K562 (cell line): ENCODE data around the gene TRIP10. TPM values are rescaled to one million over a fixed set of nuclear protein-coding genes. Genes with fewer than 3 reads are reported as not detected.

Experiments used
- ATF1 ChIP-seq, 2 experiments: fragments of 450-650 bp in 1 of 2; IDR thresholded peaks; 2 replicates each; pipeline ENCODE4 v1.6.1; 2016; ENCODE audit warnings: missing compliant biosample characterization in 1 of 2, missing genetic modification characterization in 1 of 2
- E2F8 ChIP-seq: fragments of 450-650 bp; IDR thresholded peaks from 2 replicates; pipeline ENCODE4 v1.7.1; 2018; ENCODE audit warnings: mild to moderate bottlenecking, low read depth; ENCODE audit not compliant: partially characterized antibody
- ETV6 ChIP-seq, 3 experiments: fragments of 150-350 bp in 1 of 3; sonication (generic) in 1 of 3; formaldehyde crosslinking in 1 of 3; IDR thresholded peaks; 2 replicates each; pipeline versions ENCODE4 v1.6.1 to v1.8.0; 2014 to 2022; ENCODE audit warnings: borderline replicate concordance in 2 of 3, low read depth in 2 of 3, antibody characterized with exemption in 1 of 3, low read length in 1 of 3, mild to moderate bottlenecking in 1 of 3, missing genetic modification reagents in 1 of 3
- GABPB1 ChIP-seq: sonication (generic); formaldehyde crosslinking; IDR thresholded peaks from 2 replicates; pipeline ENCODE4 v1.8.0; 2022; ENCODE audit warnings: mild to moderate bottlenecking, missing genetic modification reagents
- NFRKB ChIP-seq: fragments of 450-650 bp; IDR thresholded peaks from 2 replicates; pipeline ENCODE4 v1.6.1; 2016; ENCODE audit warnings: low read depth
- NR2C1 ChIP-seq, 2 experiments: fragments of 450-650 bp; IDR thresholded peaks; 2 replicates each; pipeline ENCODE4 v1.6.1; 2017; ENCODE audit warnings: mild to moderate bottlenecking in 2 of 2, antibody characterized with exemption in 1 of 2, inconsistent platforms in 1 of 2, missing compliant biosample characterization in 1 of 2, missing genetic modification characterization in 1 of 2
- POLR2AphosphoS2 ChIP-seq: IDR thresholded peaks from 2 replicates; pipeline ENCODE4 v1.6.1; 2012; ENCODE audit warnings: low read length, improper control_type of control experiment
- SIN3A ChIP-seq, 2 experiments: fragments of 150-350 bp in 1 of 2; IDR thresholded peaks; 2 replicates each; pipeline ENCODE4 v1.6.1; 2011 to 2016; ENCODE audit warnings: borderline replicate concordance in 2 of 2, low read depth in 2 of 2, low read length in 2 of 2, mild to moderate bottlenecking in 2 of 2, moderate library complexity in 2 of 2; ENCODE audit not compliant: control insufficient read depth in 1 of 2
- SMARCE1 ChIP-seq: fragments of 450-650 bp; IDR thresholded peaks from 2 replicates; pipeline ENCODE4 v1.7.1; 2016; ENCODE audit warnings: mild to moderate bottlenecking
- STAT5A ChIP-seq: IDR thresholded peaks from 2 replicates; pipeline ENCODE4 v1.6.1; 2012; ENCODE audit warnings: low read length, inconsistent platforms, borderline replicate concordance
- TCF7L2 ChIP-seq: fragments of 150-350 bp; IDR thresholded peaks from 2 replicates; pipeline ENCODE4 v1.6.1; 2016; ENCODE audit warnings: low read depth, mild to moderate bottlenecking, low read length, moderate library complexity
- XRCC3 ChIP-seq: fragments of 450-650 bp; IDR thresholded peaks from 2 replicates; pipeline ENCODE4 v1.6.1; 2017; ENCODE audit warnings: mild to moderate bottlenecking, moderate library complexity
- ZNF277 ChIP-seq: fragments of 250-450 bp; sonication (Bioruptor Pico); IDR thresholded peaks from 2 replicates; pipeline ENCODE4 v1.8.0; 2022; ENCODE audit warnings: inconsistent platforms, mild to moderate bottlenecking, moderate library complexity, borderline replicate concordance
- polyA plus RNA-seq, 8 experiments: library from polyadenylated mRNA; depleted of rRNA in 4 of 8; stranded (reverse) in 5 of 8; unstranded in 3 of 8; fragments of >200 nt; fragmentation: Nextera tagmentation in 2 of 8; fragmentation: Illumina TruSeq in 1 of 8; extraction: Ambion mirVana in 2 of 8; extraction: Trizol in 1 of 8; gene quantifications; 2 replicates each; pipeline versions ENCODE4 v1.2.1 to v1.2.3, GENCODE V29; 2011 to 2014; ENCODE audit warnings: inconsistent platforms in 1 of 8, missing spikeins in 1 of 8
- total RNA-seq, 7 experiments: library from RNA; depleted of rRNA in 6 of 7; stranded (reverse); fragments of >200 nt in 6 of 7; fragmentation: Illumina TruSeq in 2 of 7; extraction: Trizol in 2 of 7; gene quantifications; 2 replicates each; pipeline versions ENCODE4 v1.2.1 to v1.2.3, GENCODE V29; 2011 to 2021; ENCODE audit warnings: low replicate concordance in 1 of 7

Gene TRIP10
- total and polyA plus RNA-seq, 9 of the 15 experiments (the other 6 are each of a cell fraction or from before 2014, with no cell fraction given) = 1.2 to 66.8 (median 36.1) TPM

GRCh38 chr19:6737873-6738786 is 1.4 kb upstream of the TRIP10 start (continued):
- TF ChIP-seq STAT5A (peak; percentile 27; the same call in 1 of the 2 replicates), SMARCE1 (0 out of 2 replicates have a peak, but pooled peaks have one; percentile 25), ZNF277 (CRISPR knock-in tag) (no peak), POLR2AphosphoS2 (no peak), GABPB1 (peak; percentile 88), TCF7L2 (no peak), XRCC3 (no peak), ATF1 (CRISPR knock-in tag; IDR thresholded peaks at IDR 0.05) (no peak), ATF1 (tag; IDR thresholded peaks at IDR 0.05) (no peak; the same call in 1 of the 2 replicates), ETV6 (IDR thresholded peaks at IDR 0.05; ENCODE audit: borderline replicate concordance in 1 of 2, low read depth in 2 of 2, low read length in 1 of 2) (no peak; a peak in 1 of 4 replicates), ETV6 (CRISPR knock-in tag; IDR thresholded peaks at IDR 0.05; ENCODE audit: borderline replicate concordance) (no peak), NFRKB (0 out of 2 replicates have a peak, but pooled peaks have one; percentile 41), NR2C1 (IDR thresholded peaks at IDR 0.05) (peak; percentile 98), NR2C1 (tag; IDR thresholded peaks at IDR 0.05) (peak; percentile 98), E2F8 (no peak), SIN3A (IDR thresholded peaks at IDR 0.05; ENCODE audit: borderline replicate concordance in 2 of 2, control insufficient read depth in 1 of 2, low read depth in 2 of 2, low read length in 2 of 2) (0 out of 4 replicates have a peak, but pooled peaks of 1 of the 2 experiments have one; percentile 27)
